ENCODE data around the gene ZNF337. TPM values are rescaled to one million over a fixed set of nuclear protein-coding genes. Genes with fewer than 3 reads are reported as not detected.
"Not testable (repeated sequence)": the region's sequence is repeated elsewhere in the genome, so short reads cannot be mapped to it uniquely, and the experiment has no call there.

The ZNF337 gene
- total RNA-seq, 1 donor from 2014 or later = 24.5 TPM

DNA sequence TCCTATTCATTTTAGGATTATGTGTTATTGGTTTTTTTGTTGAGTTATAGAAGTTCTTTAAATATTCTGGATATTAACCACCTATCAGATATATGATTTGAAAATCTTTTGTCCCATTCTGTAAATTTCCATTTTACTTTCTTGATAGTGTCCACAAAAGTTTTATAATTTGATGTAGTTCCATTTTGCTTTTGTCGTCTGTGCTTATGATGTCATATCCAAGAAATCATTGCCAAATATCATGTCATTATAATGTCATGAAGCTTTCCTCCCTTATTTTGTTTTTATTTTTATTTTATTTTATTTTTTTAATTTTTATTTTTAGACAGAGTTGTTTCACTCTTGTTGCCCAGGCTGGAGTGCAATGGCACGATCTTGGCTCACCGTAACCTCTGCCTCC, 51.8 kb downstream of the ZNF337 start:
- no peak overlapping the region for H3K4me3 Mint-ChIP-seq (ENCODE audit: unreplicated experiment)
- H3K4me1 Mint-ChIP-seq (ENCODE audit: low read depth, unreplicated experiment) = no peaks in the 10 kb centered on the region
- no peak for DNase-seq
- no peaks in the 10 kb centered on the region for H3K9me3 Mint-ChIP-seq (ENCODE audit: unreplicated experiment)
- H3K36me3 Mint-ChIP-seq (ENCODE audit: unreplicated experiment) = peaks cover 4% of the 10 kb centered on the region
- TF ChIP-seq CTCF (IDR thresholded peaks at IDR 0.05; ENCODE audit: partially characterized antibody, unreplicated experiment) = no peak
- no peak overlapping the region for H3K27ac Mint-ChIP-seq (ENCODE audit: unreplicated experiment)
- no peaks in the 10 kb centered on the region for H3K27me3 Mint-ChIP-seq (ENCODE audit: unreplicated experiment)

GRCh38 chr20:25643716-25644115, 52.9 kb downstream of the ZNF337 start:
- Mint-ChIP-seq H3K27ac (ENCODE audit: unreplicated experiment) (no peak overlapping the region), H3K4me3 (ENCODE audit: unreplicated experiment) (no peak overlapping the region), H3K9me3 (ENCODE audit: unreplicated experiment) (no peaks in the 10 kb centered on the region), H3K36me3 (ENCODE audit: unreplicated experiment) (peaks cover 4% of the 10 kb centered on the region), H3K27me3 (ENCODE audit: unreplicated experiment) (no peaks in the 10 kb centered on the region), H3K4me1 (ENCODE audit: low read depth, unreplicated experiment) (no peaks in the 10 kb centered on the region)
- TF ChIP-seq CTCF (IDR thresholded peaks at IDR 0.05; ENCODE audit: partially characterized antibody, unreplicated experiment) = no peak
- no peak for DNase-seq

DNA sequence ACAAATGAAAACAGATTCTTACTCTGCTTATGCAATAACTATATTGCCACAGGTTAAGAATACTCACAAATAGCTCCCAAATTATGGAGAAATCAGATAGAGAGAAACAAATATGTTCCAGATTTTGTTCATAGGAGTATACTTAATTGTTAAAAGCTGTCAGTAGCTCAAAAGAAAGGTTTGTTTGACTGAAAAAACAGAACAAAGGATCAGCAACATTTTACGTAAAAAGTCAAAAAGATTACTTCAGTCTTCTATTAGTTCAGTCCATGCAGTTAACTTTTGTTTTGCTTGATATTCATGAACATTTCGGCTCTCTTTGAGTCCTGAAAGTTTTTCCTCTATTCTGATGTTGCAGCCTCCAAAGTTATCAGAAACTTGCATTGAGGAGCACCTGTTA, 59.4 kb downstream of the ZNF337 start:
- Mint-ChIP-seq H3K4me3 (ENCODE audit: unreplicated experiment) (no peak overlapping the region), H3K27me3 (ENCODE audit: unreplicated experiment) (no peaks in the 10 kb centered on the region)
- TF ChIP-seq CTCF (IDR thresholded peaks at IDR 0.05; ENCODE audit: partially characterized antibody, unreplicated experiment) = no peak

DNA sequence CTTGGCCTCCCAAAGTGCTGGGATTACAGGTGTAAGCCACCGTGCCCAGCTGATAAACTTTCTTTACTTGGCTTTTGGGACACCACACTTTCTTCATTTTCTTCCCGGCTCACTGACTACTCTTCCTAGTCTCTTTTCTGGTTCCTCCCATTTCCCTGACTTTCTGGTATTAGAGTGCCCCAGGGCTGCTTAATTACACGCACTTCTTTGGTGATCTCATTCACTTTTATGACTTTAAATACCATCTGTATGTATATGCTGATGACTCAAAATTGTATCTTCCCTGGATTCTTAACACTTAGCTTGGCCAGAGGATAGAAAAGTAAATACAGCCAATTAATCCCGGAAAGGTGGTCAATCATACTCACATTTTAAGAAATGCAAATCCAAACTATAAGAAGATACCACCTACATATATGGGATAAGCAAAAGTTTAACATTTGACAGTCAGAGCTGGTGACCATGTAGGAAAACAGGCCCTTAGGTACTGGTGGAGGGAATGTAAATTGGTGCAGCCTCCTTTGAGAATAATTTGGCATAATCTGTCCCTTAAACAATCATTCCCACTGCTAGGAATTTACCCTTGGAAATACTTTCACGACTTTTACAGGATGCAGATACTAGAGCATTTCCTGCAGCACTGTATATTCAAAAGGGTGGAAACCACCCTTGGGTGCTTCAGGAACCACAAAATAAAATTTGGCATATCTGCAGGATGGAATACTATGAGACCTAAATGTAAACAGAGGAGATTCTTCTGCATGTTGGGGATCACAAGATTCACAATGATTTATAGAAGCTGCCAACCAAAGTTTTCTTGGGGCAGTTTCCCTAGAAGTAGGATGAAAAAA, 63.5 kb downstream of the ZNF337 start:
- Mint-ChIP-seq H3K4me1 (ENCODE audit: low read depth, unreplicated experiment) (no peaks in the 10 kb centered on the region), H3K4me3 (ENCODE audit: unreplicated experiment) (no peak overlapping the region), H3K27me3 (ENCODE audit: unreplicated experiment) (no peaks in the 10 kb centered on the region), H3K27ac (ENCODE audit: unreplicated experiment) (no peak overlapping the region), H3K36me3 (ENCODE audit: unreplicated experiment) (peaks cover 20% of the 10 kb centered on the region), H3K9me3 (ENCODE audit: unreplicated experiment) (peaks cover 2% of the 10 kb centered on the region)
- no peak for TF ChIP-seq CTCF (IDR thresholded peaks at IDR 0.05; ENCODE audit: partially characterized antibody, unreplicated experiment)
- DNase-seq = no peak

More for the DNA sequence above, 59.4 kb downstream of the ZNF337 start:
- no peaks in the 10 kb centered on the region for H3K4me1 Mint-ChIP-seq (ENCODE audit: low read depth, unreplicated experiment)
- H3K9me3 Mint-ChIP-seq (ENCODE audit: unreplicated experiment) = no peaks in the 10 kb centered on the region
- peaks cover 18% of the 10 kb centered on the region for H3K36me3 Mint-ChIP-seq (ENCODE audit: unreplicated experiment)
- no peak overlapping the region for H3K27ac Mint-ChIP-seq (ENCODE audit: unreplicated experiment)
- no peak for DNase-seq

DNA sequence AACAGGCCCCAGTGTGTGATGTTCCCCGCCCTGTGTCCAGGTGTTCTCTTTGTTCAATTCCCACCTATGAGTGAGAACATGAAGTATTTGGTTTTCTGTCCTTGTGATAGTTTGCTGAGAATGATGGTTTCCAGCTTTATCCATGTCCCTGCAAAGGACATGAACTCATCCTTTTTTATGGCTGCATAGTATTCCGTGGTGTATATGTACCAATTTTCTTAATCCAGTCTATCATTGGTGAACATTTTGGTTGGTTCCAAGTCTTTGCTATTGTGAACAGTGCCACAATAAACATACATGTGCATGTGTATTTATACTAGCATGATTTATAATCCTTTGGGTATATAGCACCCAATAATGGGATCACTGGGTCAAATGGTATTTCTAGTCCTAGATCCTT, 66.0 kb downstream of the ZNF337 start:
- not testable (repeated sequence) for H3K27ac Mint-ChIP-seq (ENCODE audit: unreplicated experiment); DNase-seq; H3K27me3 Mint-ChIP-seq (ENCODE audit: unreplicated experiment); H3K9me3 Mint-ChIP-seq (ENCODE audit: unreplicated experiment); H3K4me3 Mint-ChIP-seq (ENCODE audit: unreplicated experiment); H3K4me1 Mint-ChIP-seq (ENCODE audit: low read depth, unreplicated experiment)
- H3K36me3 Mint-ChIP-seq (ENCODE audit: unreplicated experiment) = peaks cover 11% of the 10 kb centered on the region

All from glutamatergic neuron (in vitro differentiated cells).